A549 (cell line): ENCODE data around the gene RAB3D.

ENCODE experiments used
- CBX2 ChIP-seq: fragments of 200-600 bp; sonication (generic); IDR thresholded peaks from 2 replicates; pipeline ENCODE4 v1.6.1; 2016; ENCODE audit warnings: low read depth, mild to moderate bottlenecking, borderline replicate concordance
- CBX8 ChIP-seq: fragments of 200-600 bp; sonication (generic); IDR thresholded peaks from 2 replicates; pipeline ENCODE4 v1.6.1; 2016
- CTCF ChIP-seq: fragments of >200 bp; sonication (Bioruptor Twin); formaldehyde crosslinking; IDR thresholded peaks from 3 replicates; pipeline ENCODE4 v1.5.1; 2016
- EP300 ChIP-seq, 2 experiments: fragments of >200 bp; sonication (Bioruptor Twin); formaldehyde crosslinking; IDR thresholded peaks; 2 replicates in 1 of 2; 3 replicates in 1 of 2; pipeline ENCODE4 v1.6.1; 2016 to 2017
- JUNB ChIP-seq: fragments of >200 bp; sonication (Bioruptor Twin); formaldehyde crosslinking; IDR thresholded peaks from 2 replicates; pipeline ENCODE4 v1.6.1; 2016
- MAX ChIP-seq: IDR thresholded peaks from 2 replicates; pipeline ENCODE4 v1.6.1; 2012
- MAZ ChIP-seq: fragments of 150-350 bp; IDR thresholded peaks from 2 replicates; pipeline ENCODE4 v1.6.1; 2014; ENCODE audit warnings: antibody characterized with exemption, low read depth, low read length, borderline replicate concordance
- NR3C1 ChIP-seq: fragments of >200 bp; sonication (Bioruptor Twin); formaldehyde crosslinking; IDR thresholded peaks from 3 replicates; pipeline ENCODE4 v1.6.1; 2017
- PBX3 ChIP-seq: IDR thresholded peaks from 2 replicates; pipeline ENCODE4 v1.6.1; 2012
- PHF8 ChIP-seq: fragments of 200-600 bp; sonication (generic); IDR thresholded peaks from 2 replicates; pipeline ENCODE4 v1.6.1; 2016; ENCODE audit warnings: low read depth, mild to moderate bottlenecking, antibody characterized with exemption, moderate library complexity, borderline replicate concordance
- POLR2A ChIP-seq: IDR thresholded peaks from 2 replicates; pipeline ENCODE4 v1.6.1; 2012; ENCODE audit warnings: mild to moderate bottlenecking, low read length

- TF ChIP-seq CBX8 (no peak), POLR2A (no peak), PHF8 (no peak), PBX3 (no peak), CTCF (no peak), CBX2 (no peak), MAZ (no peak), EP300 (IDR thresholded peaks at IDR 0.05) (no peak), MAX (no peak), NR3C1 (no peak), JUNB (no peak)
Measured at GRCh38 chr19:11295665-11296245, 43.7 kb downstream of the RAB3D start, which contains the start of gene TSPAN16.
